HUES48 (cell line): ENCODE data around the gene GORASP2.

Experiments used
- H3K27ac ChIP-seq: one replicate; pipeline ENCODE4 v1.7.0; 2013; ENCODE audit warnings: low read depth, low read length, inconsistent platforms
- H3K27me3 ChIP-seq: 2 replicates; pipeline ENCODE4 v1.6.1; 2013; ENCODE audit warnings: mild to moderate bottlenecking, low read length; ENCODE audit not compliant: control insufficient read depth, insufficient read depth
- H3K36me3 ChIP-seq: 2 replicates; pipeline ENCODE4 v1.6.1; 2013; ENCODE audit warnings: low read length; ENCODE audit not compliant: control insufficient read depth, insufficient read depth
- H3K4me1 ChIP-seq: 2 replicates; pipeline ENCODE4 v1.6.1; 2013; ENCODE audit warnings: mild to moderate bottlenecking, low read length; ENCODE audit not compliant: control insufficient read depth, insufficient read depth
- H3K4me3 ChIP-seq: 2 replicates; pipeline ENCODE4 v1.5.1; 2013; ENCODE audit warnings: mild to moderate bottlenecking, low read depth, low read length
- H3K9ac ChIP-seq: 2 replicates; pipeline ENCODE4 v1.6.1; 2013; ENCODE audit warnings: mild to moderate bottlenecking, low read depth, low read length, moderate library complexity
- H3K9me3 ChIP-seq: 2 replicates; pipeline ENCODE4 v1.6.1; 2013; ENCODE audit warnings: low read length; ENCODE audit not compliant: control insufficient read depth, insufficient read depth

Gene GORASP2

GRCh38 chr2:170928824-170929685, at the start of gene GORASP2:
GORASP2 (plus strand) TSS chr2:170929253; CDS start chr2:170929341, 88 bp downstream.
- peaks cover 17% of the 10 kb centered on the region for H3K4me1 ChIP-seq
- no peaks in the 10 kb centered on the region for H3K27me3 ChIP-seq
- 0 out of 2 replicates have a peak, but pooled peaks cover 5% of the 10 kb centered on the region for H3K36me3 ChIP-seq
- peaks cover 13% of the 10 kb centered on the region for H3K9me3 ChIP-seq
- H3K9ac ChIP-seq = peak within 1 kb of the TSS; percentile 90
- peak within 1 kb of the TSS; percentile 94 for H3K27ac ChIP-seq
- H3K4me3 ChIP-seq = peak within 1 kb of the TSS; percentile 91

- H3K4me1 ChIP-seq = no peaks in the 10 kb centered on the region
- no peak overlapping the region for H3K9ac ChIP-seq
- H3K27me3 ChIP-seq = no peaks in the 10 kb centered on the region
- no peak overlapping the region for H3K27ac ChIP-seq
- H3K36me3 ChIP-seq = no peaks in the 10 kb centered on the region
- H3K4me3 ChIP-seq = no peak overlapping the region
- H3K9me3 ChIP-seq = no peaks in the 10 kb centered on the region
These were observed 47.2 kb upstream of the GORASP2 start for GRCh38 chr2:170881840-170882239.

GRCh38 chr2:170882758-170883157, 46.3 kb upstream of the GORASP2 start:
- no peaks in the 10 kb centered on the region for H3K4me1 ChIP-seq

GRCh38 chr2:170883683-170884082, 45.4 kb upstream of the GORASP2 start:
- no peaks in the 10 kb centered on the region for H3K27me3 ChIP-seq

More at GRCh38 chr2:170882758-170883157, 46.3 kb upstream of the GORASP2 start:
- H3K27me3 ChIP-seq = no peaks in the 10 kb centered on the region
- no peaks in the 10 kb centered on the region for H3K9me3 ChIP-seq
- H3K36me3 ChIP-seq = no peaks in the 10 kb centered on the region
- no peak overlapping the region for H3K4me3 ChIP-seq
- no peak overlapping the region for H3K27ac ChIP-seq
- H3K9ac ChIP-seq = no peak overlapping the region

GRCh38 chr2:170885130-170885791, 43.8 kb upstream of the GORASP2 start:
- no peak overlapping the region for H3K27ac ChIP-seq
- H3K9me3 ChIP-seq = no peaks in the 10 kb centered on the region
- no peaks in the 10 kb centered on the region for H3K36me3 ChIP-seq

More at GRCh38 chr2:170883683-170884082, 45.4 kb upstream of the GORASP2 start:
- H3K9ac ChIP-seq = no peak overlapping the region
- H3K9me3 ChIP-seq = no peaks in the 10 kb centered on the region
- H3K4me1 ChIP-seq = no peaks in the 10 kb centered on the region
- no peak overlapping the region for H3K27ac ChIP-seq
- no peak overlapping the region for H3K4me3 ChIP-seq
- H3K36me3 ChIP-seq = no peaks in the 10 kb centered on the region

GRCh38 chr2:170886386-170886785, 42.7 kb upstream of the GORASP2 start:
- no peak overlapping the region for H3K27ac ChIP-seq
- no peaks in the 10 kb centered on the region for H3K27me3 ChIP-seq
- no peak overlapping the region for H3K9ac ChIP-seq
- H3K4me1 ChIP-seq = peaks cover 3% of the 10 kb centered on the region; the same call in 1 of the 2 replicates
- no peaks in the 10 kb centered on the region for H3K36me3 ChIP-seq
- H3K4me3 ChIP-seq = no peak overlapping the region
- H3K9me3 ChIP-seq = no peaks in the 10 kb centered on the region

More at GRCh38 chr2:170885130-170885791, 43.8 kb upstream of the GORASP2 start:
- no peaks in the 10 kb centered on the region for H3K4me1 ChIP-seq
- no peak overlapping the region for H3K4me3 ChIP-seq
- no peak overlapping the region for H3K9ac ChIP-seq
- H3K27me3 ChIP-seq = no peaks in the 10 kb centered on the region

- Histone ChIP-seq H3K27ac (no peak overlapping the region), H3K36me3 (no peaks in the 10 kb centered on the region), H3K9me3 (no peaks in the 10 kb centered on the region), H3K4me1 (peaks cover 4% of the 10 kb centered on the region; the same call in 1 of the 2 replicates), H3K4me3 (no peak overlapping the region), H3K9ac (no peak overlapping the region), H3K27me3 (no peaks in the 10 kb centered on the region)
These were observed 41.6 kb upstream of the GORASP2 start for GRCh38 chr2:170887496-170887895.

- Histone ChIP-seq H3K36me3 (no peaks in the 10 kb centered on the region), H3K9me3 (no peaks in the 10 kb centered on the region)
These were observed 41.2 kb upstream of the GORASP2 start for GRCh38 chr2:170887896-170888295.

GRCh38 chr2:170891893-170892292, 37.2 kb upstream of the GORASP2 start:
- H3K27ac ChIP-seq = no peak overlapping the region
- H3K9me3 ChIP-seq = no peaks in the 10 kb centered on the region
- H3K9ac ChIP-seq = no peak overlapping the region
- no peak overlapping the region for H3K4me3 ChIP-seq
- H3K4me1 ChIP-seq = peaks cover 4% of the 10 kb centered on the region; the same call in 1 of the 2 replicates
- no peaks in the 10 kb centered on the region for H3K36me3 ChIP-seq
- no peaks in the 10 kb centered on the region for H3K27me3 ChIP-seq

More at GRCh38 chr2:170887896-170888295, 41.2 kb upstream of the GORASP2 start:
- no peak overlapping the region for H3K27ac ChIP-seq
- H3K27me3 ChIP-seq = no peaks in the 10 kb centered on the region
- no peak overlapping the region for H3K9ac ChIP-seq
- no peak overlapping the region for H3K4me3 ChIP-seq
- peaks cover 4% of the 10 kb centered on the region; the same call in 1 of the 2 replicates for H3K4me1 ChIP-seq

GRCh38 chr2:170892391-170892951, 36.6 kb upstream of the GORASP2 start:
- Histone ChIP-seq H3K4me1 (peaks cover 4% of the 10 kb centered on the region; the same call in 1 of the 2 replicates), H3K4me3 (no peak overlapping the region), H3K9me3 (no peaks in the 10 kb centered on the region), H3K9ac (no peak overlapping the region), H3K27ac (no peak overlapping the region), H3K27me3 (no peaks in the 10 kb centered on the region), H3K36me3 (no peaks in the 10 kb centered on the region)
